Right atrium auricular region (tissue), 2 donors: ENCODE measurements around the gene B3GAT3. TPM values are rescaled to one million over a fixed set of nuclear protein-coding genes. Genes with fewer than 3 reads are reported as not detected.

Source experiments
- DNase-seq: peaks from one replicate; pipeline ENCODE4 v3.0.0-alpha.2; 2019; ENCODE audit warnings: low spot score
- H3K27ac ChIP-seq, 2 donors: fragments of 200-600 bp; sonication (generic); 1 replicate in 1 of 2; 2 replicates in 1 of 2; pipeline ENCODE4 v1.5.1; 2016 to 2019
- H3K27me3 ChIP-seq, 2 donors: fragments of 200-600 bp; sonication (generic); one replicate each; pipeline versions ENCODE4 v1.5.1 to v1.6.0; 2017 to 2019
- H3K36me3 ChIP-seq: fragments of 200-600 bp; sonication (generic); one replicate; pipeline ENCODE4 v1.5.1; 2016
- H3K4me1 ChIP-seq, 2 donors: fragments of 200-600 bp; sonication (generic); one replicate each; pipeline versions ENCODE4 v1.5.1 to v1.6.0; 2017 to 2019
- H3K4me3 ChIP-seq, 2 donors: fragments of 200-600 bp; sonication (generic); 1 replicate in 1 of 2; 2 replicates in 1 of 2; pipeline ENCODE4 v1.5.1; 2017 to 2019; ENCODE audit warnings: mild to moderate bottlenecking in 1 of 2, moderate library complexity in 1 of 2
- H3K9me3 ChIP-seq, 2 donors: fragments of 200-600 bp; sonication (generic); one replicate each; pipeline ENCODE4 v1.5.1; 2019
- CTCF ChIP-seq, 2 donors: fragments of 200-600 bp; sonication (generic); IDR thresholded peaks; one replicate each; pipeline ENCODE4 v1.5.1; 2019; ENCODE audit warnings: antibody characterized with exemption in 2 of 2
- total RNA-seq, 2 donors: library from RNA; depleted of rRNA; stranded (reverse); fragments of >200 nt; gene quantifications; one replicate each; pipeline ENCODE4 v1.1.0, GENCODE V29; 2016

Gene B3GAT3
- total RNA-seq, 2 donors from 2014 or later: 12.7 to 14.0 TPM

- Histone ChIP-seq H3K4me3 (peak overlapping the region in 1 of 2 donors; percentile 78), H3K36me3 (peaks cover 30% of the 10 kb centered on the region), H3K9me3 (no peaks in the 10 kb centered on the region), H3K27me3 (no peaks in the 10 kb centered on the region), H3K27ac (no peak overlapping the region), H3K4me1 (peaks cover 0 to 36% of the 10 kb centered on the region in 2 donors)
- TF ChIP-seq CTCF (IDR thresholded peaks at IDR 0.05): no peak
- no peak for DNase-seq
These were observed 25.2 kb upstream of the B3GAT3 start for GRCh38 chr11:62646825-62647608.

- peak in 1 of 2 donors; percentile 19 for TF ChIP-seq CTCF (IDR thresholded peaks at IDR 0.05)
- peaks cover 0 to 27% of the 10 kb centered on the region in 2 donors for H3K4me1 ChIP-seq
These were observed 24.4 kb upstream of the B3GAT3 start, which contains the start of gene GANAB for GRCh38 chr11:62645946-62646824. Gene GANAB (minus strand): TSS chr11:62646613. CDS start chr11:62646599, 14 bp downstream.

GRCh38 chr11:62645671-62645945 is 23.8 kb upstream of the B3GAT3 start:
- TF ChIP-seq CTCF (IDR thresholded peaks at IDR 0.05): no peak
- Histone ChIP-seq H3K36me3 (peaks cover 30% of the 10 kb centered on the region), H3K27ac (peak overlapping the region; percentile 85 to 86), H3K4me1 (peaks cover 0 to 27% of the 10 kb centered on the region in 2 donors), H3K9me3 (no peaks in the 10 kb centered on the region), H3K27me3 (no peaks in the 10 kb centered on the region), H3K4me3 (peak overlapping the region; percentile 78 to 81)
- DNase-seq: no peak

More at GRCh38 chr11:62645946-62646824, 24.4 kb upstream of the B3GAT3 start, which contains the start of gene GANAB:
- Histone ChIP-seq H3K4me3 (peak within 1 kb of the TSS; percentile 78 to 81), H3K9me3 (no peaks in the 10 kb centered on the region), H3K27ac (peak within 1 kb of the TSS; percentile 85 to 86), H3K36me3 (peaks cover 30% of the 10 kb centered on the region), H3K27me3 (no peaks in the 10 kb centered on the region)
- peak; percentile 99 for DNase-seq

GRCh38 chr11:62644220-62644619 is 22.4 kb upstream of the B3GAT3 start:
- Histone ChIP-seq H3K4me1 (peaks cover 0 to 27% of the 10 kb centered on the region in 2 donors), H3K4me3 (no peak overlapping the region), H3K36me3 (peaks cover 27% of the 10 kb centered on the region), H3K27ac (no peak overlapping the region), H3K9me3 (no peaks in the 10 kb centered on the region), H3K27me3 (no peaks in the 10 kb centered on the region)
- TF ChIP-seq CTCF (IDR thresholded peaks at IDR 0.05): no peak
- no peak for DNase-seq

- H3K27ac ChIP-seq: no peak overlapping the region
- H3K9me3 ChIP-seq: no peaks in the 10 kb centered on the region
- DNase-seq: no peak
- H3K27me3 ChIP-seq: no peaks in the 10 kb centered on the region
- no peak for TF ChIP-seq CTCF (IDR thresholded peaks at IDR 0.05)
- no peak overlapping the region for H3K4me3 ChIP-seq
- no peaks in the 10 kb centered on the region for H3K4me1 ChIP-seq
- peaks cover 87% of the 10 kb centered on the region for H3K36me3 ChIP-seq
These were observed 10.7 kb upstream of the B3GAT3 start for GRCh38 chr11:62632492-62632891.
